Endodermal cell (in vitro differentiated cells): ENCODE results near the gene IRX5. TPM values are rescaled to one million over a fixed set of nuclear protein-coding genes. Genes with fewer than 3 reads are reported as not detected.

Source experiments
- DNase-seq: peaks from one replicate; pipeline ENCODE4 v3.0.0-alpha.2; 2017
- H3K27ac ChIP-seq: 2 replicates; pipeline ENCODE4 v1.5.1; 2013; ENCODE audit warnings: mild to moderate bottlenecking, low read depth, low read length, moderate library complexity
- H3K27me3 ChIP-seq: 2 replicates; pipeline ENCODE4 v1.6.1; 2013; ENCODE audit warnings: mild to moderate bottlenecking, low read length, moderate library complexity; ENCODE audit not compliant: insufficient read depth, control insufficient read depth, poor library complexity, severe bottlenecking
- H3K36me3 ChIP-seq: 2 replicates; pipeline ENCODE4 v1.7.0; 2013; ENCODE audit warnings: mild to moderate bottlenecking, low read length, moderate library complexity; ENCODE audit not compliant: control insufficient read depth, insufficient read depth
- H3K4me1 ChIP-seq: one replicate; pipeline ENCODE4 v1.7.0; 2013; ENCODE audit warnings: low read length; ENCODE audit not compliant: control insufficient read depth, insufficient read depth
- H3K4me3 ChIP-seq: 2 replicates; pipeline ENCODE4 v1.5.1; 2013; ENCODE audit warnings: mild to moderate bottlenecking, low read length, moderate library complexity
- H3K9ac ChIP-seq: 2 replicates; pipeline ENCODE4 v1.6.1; 2013; ENCODE audit warnings: mild to moderate bottlenecking, low read length, moderate library complexity; ENCODE audit not compliant: poor library complexity, severe bottlenecking; ENCODE audit errors: extremely low read depth
- H3K9me3 ChIP-seq: 2 replicates; pipeline ENCODE4 v1.6.1; 2013; ENCODE audit warnings: mild to moderate bottlenecking, low read length, moderate library complexity; ENCODE audit not compliant: control insufficient read depth
- H3K27ac Mint-ChIP-seq: 2 replicates; pipeline ENCODE4 v1.8.0; 2020; ENCODE audit warnings: mixed read lengths
- H3K27me3 Mint-ChIP-seq: 2 replicates; pipeline ENCODE4 v1.8.0; 2021; ENCODE audit warnings: mild to moderate bottlenecking, mixed read lengths; ENCODE audit not compliant: insufficient read depth
- H3K36me3 Mint-ChIP-seq: 2 replicates; pipeline ENCODE4 v1.8.0; 2020; ENCODE audit warnings: low read depth, mixed read lengths
- H3K4me1 Mint-ChIP-seq: 2 replicates; pipeline ENCODE4 v1.8.0; 2020; ENCODE audit warnings: mixed read lengths
- H3K4me3 Mint-ChIP-seq: 2 replicates; pipeline ENCODE4 v1.8.0; 2020; ENCODE audit warnings: mild to moderate bottlenecking, moderate library complexity, mixed read lengths
- H3K9me3 Mint-ChIP-seq: 2 replicates; pipeline ENCODE4 v1.8.0; 2020; ENCODE audit warnings: mild to moderate bottlenecking, mixed read lengths
- WGBS, 2 experiments: methylation state at CpG; one replicate each; pipeline versions ENCODE4 v1.1.5 to v1.1.7; 2013; ENCODE audit warnings: missing lambda C conversion rate in 2 of 2, mixed read lengths in 1 of 2; ENCODE audit not compliant: insufficient coverage in 1 of 2, insufficient read length in 1 of 2; 5-methylcytosine and 5-hydroxymethylcytosine counted together
- total RNA-seq, 2 donors: library from RNA; stranded (reverse); fragmentation: NEBNext Ultra II Directional in 1 of 2; extraction: Animal tissue kit (Norgen Biotek cat#: 25700) in 1 of 2; gene quantifications; 2 replicates in 1 of 2; 3 replicates in 1 of 2; pipeline ENCODE4 v1.2.1, GENCODE V29; 2021
- TF ChIP-seq, protein P1 (sequence below): fragments of 200-600 bp; sonication (generic); conservative IDR thresholded peaks from 2 replicates; pipeline ENCODE4 v1.5.0; 2021; ENCODE audit warnings: antibody characterized with exemption, mild to moderate bottlenecking

The IRX5 gene
- total RNA-seq, 2 donors from 2014 or later: 1.6 to 2.6 TPM

DNA sequence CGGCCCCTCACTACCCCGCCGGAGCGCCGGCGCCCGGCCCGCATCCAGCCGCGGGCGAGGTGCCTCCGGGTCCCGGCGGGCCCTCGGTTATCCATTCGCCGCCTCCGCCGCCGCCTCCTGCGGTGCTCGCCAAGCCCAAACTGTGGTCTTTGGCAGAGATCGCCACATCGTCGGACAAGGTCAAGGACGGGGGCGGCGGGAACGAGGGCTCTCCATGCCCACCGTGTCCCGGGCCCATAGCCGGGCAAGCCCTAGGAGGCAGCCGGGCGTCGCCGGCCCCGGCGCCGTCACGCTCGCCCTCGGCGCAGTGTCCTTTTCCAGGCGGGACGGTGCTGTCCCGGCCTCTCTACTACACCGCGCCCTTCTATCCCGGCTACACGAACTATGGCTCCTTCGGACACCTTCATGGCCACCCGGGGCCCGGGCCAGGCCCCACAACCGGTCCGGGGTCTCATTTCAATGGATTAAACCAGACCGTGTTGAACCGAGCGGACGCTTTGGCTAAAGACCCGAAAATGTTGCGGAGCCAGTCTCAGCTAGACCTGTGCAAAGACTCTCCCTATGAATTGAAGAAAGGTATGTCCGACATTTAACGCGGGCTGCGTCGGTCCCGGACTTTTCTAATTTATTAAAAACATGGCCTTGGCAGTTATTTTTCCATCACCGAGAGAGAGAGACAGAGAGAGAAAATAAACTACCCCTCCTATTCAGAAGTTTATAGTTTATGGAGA is 2.8 kb downstream of the IRX5 start:
- TF ChIP-seq, protein P1, sequence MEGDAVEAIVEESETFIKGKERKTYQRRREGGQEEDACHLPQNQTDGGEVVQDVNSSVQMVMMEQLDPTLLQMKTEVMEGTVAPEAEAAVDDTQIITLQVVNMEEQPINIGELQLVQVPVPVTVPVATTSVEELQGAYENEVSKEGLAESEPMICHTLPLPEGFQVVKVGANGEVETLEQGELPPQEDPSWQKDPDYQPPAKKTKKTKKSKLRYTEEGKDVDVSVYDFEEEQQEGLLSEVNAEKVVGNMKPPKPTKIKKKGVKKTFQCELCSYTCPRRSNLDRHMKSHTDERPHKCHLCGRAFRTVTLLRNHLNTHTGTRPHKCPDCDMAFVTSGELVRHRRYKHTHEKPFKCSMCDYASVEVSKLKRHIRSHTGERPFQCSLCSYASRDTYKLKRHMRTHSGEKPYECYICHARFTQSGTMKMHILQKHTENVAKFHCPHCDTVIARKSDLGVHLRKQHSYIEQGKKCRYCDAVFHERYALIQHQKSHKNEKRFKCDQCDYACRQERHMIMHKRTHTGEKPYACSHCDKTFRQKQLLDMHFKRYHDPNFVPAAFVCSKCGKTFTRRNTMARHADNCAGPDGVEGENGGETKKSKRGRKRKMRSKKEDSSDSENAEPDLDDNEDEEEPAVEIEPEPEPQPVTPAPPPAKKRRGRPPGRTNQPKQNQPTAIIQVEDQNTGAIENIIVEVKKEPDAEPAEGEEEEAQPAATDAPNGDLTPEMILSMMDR: no peak
- peak overlapping the region; percentile 64 for H3K4me3 ChIP-seq
- peaks cover 16% of the 10 kb centered on the region for H3K4me1 ChIP-seq
- Mint-ChIP-seq H3K36me3 (no peaks in the 10 kb centered on the region), H3K9me3 (no peaks in the 10 kb centered on the region), H3K27ac (no peak overlapping the region), H3K27me3 (peaks cover 78% of the 10 kb centered on the region), H3K4me3 (peak overlapping the region; percentile 39), H3K4me1 (peaks cover 26% of the 10 kb centered on the region)
- no peaks in the 10 kb centered on the region for H3K9me3 ChIP-seq
- peaks cover 4% of the 10 kb centered on the region for H3K36me3 ChIP-seq
- 5 to 17% methylated on average over 19 to 67 of the region's 68 CpGs for WGBS, 2 experiments
- H3K9ac ChIP-seq: no peak overlapping the region
- DNase-seq: peak; percentile 75
- H3K27ac ChIP-seq: no peak overlapping the region
- H3K27me3 ChIP-seq: peaks cover 70% of the 10 kb centered on the region

DNA sequence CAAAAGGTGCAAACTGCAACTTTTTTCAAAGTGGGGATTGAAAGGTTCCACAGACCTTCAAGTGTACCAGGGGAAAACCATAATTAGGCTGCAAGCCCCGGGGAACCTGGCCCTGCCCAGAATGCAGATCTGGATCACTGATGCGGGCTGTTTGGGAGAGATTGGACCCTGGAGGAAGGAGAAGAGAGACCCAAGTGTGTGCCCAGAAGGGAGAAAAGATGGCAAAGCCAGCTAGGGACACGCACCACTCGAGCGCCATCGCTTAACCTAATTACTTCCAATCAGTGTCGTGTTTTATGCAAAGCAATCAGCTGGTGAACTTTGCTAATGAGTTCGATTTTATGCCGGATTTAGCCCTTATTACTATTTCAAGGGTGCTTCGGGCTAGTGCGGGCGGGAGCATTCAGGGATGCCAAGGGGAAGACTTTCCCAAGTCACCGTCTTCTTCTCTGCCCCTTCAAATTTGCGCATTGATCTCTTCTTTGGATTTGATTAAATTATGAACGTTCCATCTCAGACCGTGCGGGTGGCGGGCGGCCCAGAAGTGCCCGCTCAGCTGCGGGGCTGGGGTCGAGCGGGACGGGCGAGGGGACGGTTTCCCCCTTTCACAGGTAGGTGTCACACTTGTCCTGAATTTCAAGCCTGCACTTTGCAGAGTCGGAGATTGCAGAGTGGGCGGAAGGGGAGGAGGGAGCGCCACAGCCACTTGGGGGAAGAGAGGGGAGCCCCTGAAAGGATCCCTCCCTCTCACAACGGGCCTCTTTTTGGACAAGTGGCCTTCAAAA is 4.0 kb downstream of the IRX5 start:
- Histone ChIP-seq H3K4me1 (peaks cover 16% of the 10 kb centered on the region), H3K9ac (no peak overlapping the region), H3K4me3 (peak overlapping the region; percentile 77), H3K9me3 (no peaks in the 10 kb centered on the region), H3K27me3 (peaks cover 82% of the 10 kb centered on the region), H3K36me3 (peaks cover 4% of the 10 kb centered on the region), H3K27ac (no peak overlapping the region)
- no peaks in the 10 kb centered on the region for H3K9me3 Mint-ChIP-seq
- WGBS, 2 experiments: 6 to 9% methylated on average over 23 to 30 of the region's 30 CpGs
- H3K27ac Mint-ChIP-seq: no peak overlapping the region
- H3K27me3 Mint-ChIP-seq: peaks cover 85% of the 10 kb centered on the region
- TF ChIP-seq, protein P1: peak; percentile 75
- no peaks in the 10 kb centered on the region for H3K36me3 Mint-ChIP-seq
- peak; percentile 85 for DNase-seq
- H3K4me3 Mint-ChIP-seq: peak overlapping the region; percentile 51
- H3K4me1 Mint-ChIP-seq: peaks cover 28% of the 10 kb centered on the region

DNA sequence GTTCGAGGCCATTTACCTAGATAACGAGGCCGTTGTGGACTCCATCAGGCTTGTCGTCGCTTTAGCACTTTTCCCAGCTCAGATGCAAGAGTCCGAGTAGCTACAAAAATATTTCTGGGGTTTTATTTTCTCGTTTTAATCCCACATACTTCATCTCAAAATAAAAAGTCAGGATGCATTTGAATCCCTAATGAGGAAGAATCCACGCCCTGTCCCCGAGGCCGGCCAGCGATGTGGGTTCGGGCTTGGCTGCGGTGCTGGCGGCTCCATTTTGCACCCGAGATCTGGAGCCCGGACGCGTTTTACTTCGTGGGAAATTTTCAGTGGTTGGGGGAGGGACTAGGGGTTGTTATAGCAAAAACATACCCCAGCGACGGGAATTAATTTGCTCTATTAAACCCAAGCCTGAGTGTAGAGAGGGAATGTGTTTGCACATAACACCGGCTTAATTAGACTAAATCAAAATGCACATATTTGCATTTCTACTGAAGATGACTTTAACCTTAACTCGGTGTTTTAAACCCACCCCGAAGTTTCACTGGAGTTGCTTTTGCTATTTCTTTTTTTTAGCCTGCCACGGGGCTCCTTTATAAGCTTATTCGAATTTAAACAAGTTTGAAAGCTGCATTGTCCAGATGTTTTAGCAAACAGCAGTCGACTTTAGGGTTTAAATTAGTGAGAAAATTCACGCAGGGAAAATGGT is 4.8 kb downstream of the IRX5 start:
- Mint-ChIP-seq H3K36me3 (no peaks in the 10 kb centered on the region), H3K27me3 (peaks cover 89% of the 10 kb centered on the region), H3K27ac (no peak overlapping the region), H3K9me3 (no peaks in the 10 kb centered on the region), H3K4me1 (peaks cover 28% of the 10 kb centered on the region), H3K4me3 (peak overlapping the region; percentile 51)
- no peak overlapping the region for H3K9ac ChIP-seq
- H3K9me3 ChIP-seq: no peaks in the 10 kb centered on the region
- H3K4me1 ChIP-seq: peaks cover 16% of the 10 kb centered on the region
- 5 to 8% methylated on average over 11 to 28 of the region's 28 CpGs for WGBS, 2 experiments
- DNase-seq: no peak
- peaks cover 4% of the 10 kb centered on the region for H3K36me3 ChIP-seq
- peaks cover 89% of the 10 kb centered on the region for H3K27me3 ChIP-seq
- TF ChIP-seq, protein P1: peak; percentile 10
- H3K27ac ChIP-seq: no peak overlapping the region
- peak overlapping the region; percentile 77 for H3K4me3 ChIP-seq
